HEK293 (cell line): ENCODE data around the gene SLC19A2.

Source experiments
- CTCF ChIA-PET: fragments of 350-600 bp; formaldehyde crosslinking; extraction: SDS; loops from one replicate; lab custom pipeline; 2021; ENCODE audit warnings: antibody characterized with exemption; lab: Yijun Ruan, JAX
- POLR2A ChIA-PET: fragments of 300-600 bp; formaldehyde crosslinking; extraction: SDS; loops from one replicate; lab custom pipeline; 2020; ENCODE audit warnings: antibody characterized with exemption, inconsistent platforms; lab: Yijun Ruan, JAX
- H3K27ac ChIP-seq: fragments of 200-500 bp; sonication (Bioruptor generic); 2 replicates; pipeline ENCODE4 v1.5.1; 2014; ENCODE audit warnings: low read depth, low read length, control low read depth, inconsistent platforms; ENCODE audit errors: extremely low read depth
- H3K36me3 ChIP-seq, 2 experiments: fragments of 200-500 bp in 1 of 2; sonication (Bioruptor generic) in 1 of 2; 1 replicate in 1 of 2; 2 replicates in 1 of 2; pipeline ENCODE4 v1.5.1; 2014 to 2017; ENCODE audit warnings: inconsistent platforms in 2 of 2, low read length in 2 of 2; ENCODE audit not compliant: control insufficient read depth in 2 of 2, insufficient read depth in 1 of 2
- H3K4me1 ChIP-seq: fragments of 200-500 bp; sonication (Bioruptor generic); 2 replicates; pipeline ENCODE4 v1.5.1; 2014; ENCODE audit warnings: mild to moderate bottlenecking, low read length, inconsistent platforms; ENCODE audit not compliant: control insufficient read depth, insufficient read depth
- H3K4me3 ChIP-seq: 2 replicates; pipeline ENCODE4 v1.5.1; 2011; ENCODE audit warnings: low read depth, mild to moderate bottlenecking, control low read depth, low read length, moderate library complexity
- H3K9me3 ChIP-seq: fragments of 200-500 bp; sonication (Bioruptor generic); 2 replicates; pipeline ENCODE4 v1.5.1; 2014; ENCODE audit warnings: low read depth, low read length, inconsistent platforms; ENCODE audit not compliant: control insufficient read depth, insufficient read depth
- ELK4 ChIP-seq: IDR thresholded peaks from 2 replicates; pipeline ENCODE4 v1.6.1; 2011; ENCODE audit warnings: mild to moderate bottlenecking, low read depth, low read length, borderline replicate concordance
- INSM2 ChIP-seq: fragments of 450-650 bp; formaldehyde crosslinking; IDR thresholded peaks from 2 replicates; pipeline ENCODE4 v1.5.1; 2016; ENCODE audit warnings: missing biosample characterization, missing genetic modification characterization
- OSR2 ChIP-seq: fragments of 450-650 bp; formaldehyde crosslinking; IDR thresholded peaks from 2 replicates; pipeline ENCODE4 v1.5.1; 2016; ENCODE audit warnings: missing biosample characterization, missing genetic modification characterization
- PRDM4 ChIP-seq: fragments of 450-650 bp; formaldehyde crosslinking; IDR thresholded peaks from 2 replicates; pipeline ENCODE4 v1.5.1; 2017; ENCODE audit warnings: missing biosample characterization, missing genetic modification characterization
- SCRT2 ChIP-seq: fragments of 450-650 bp; formaldehyde crosslinking; IDR thresholded peaks from 2 replicates; pipeline ENCODE4 v1.5.1; 2016; ENCODE audit warnings: missing biosample characterization, missing genetic modification characterization
- ZNF112 ChIP-seq: fragments of 450-650 bp; formaldehyde crosslinking; IDR thresholded peaks from 2 replicates; pipeline ENCODE4 v1.5.0; 2017; ENCODE audit warnings: missing biosample characterization, missing genetic modification characterization
- ZNF121 ChIP-seq: fragments of 450-650 bp; formaldehyde crosslinking; IDR thresholded peaks from 2 replicates; pipeline ENCODE4 v1.5.1; 2016; ENCODE audit warnings: missing biosample characterization, missing genetic modification characterization
- ZNF157 ChIP-seq: fragments of 450-650 bp; formaldehyde crosslinking; IDR thresholded peaks from 2 replicates; pipeline ENCODE4 v1.5.1; 2016; ENCODE audit warnings: missing biosample characterization, missing genetic modification characterization
- ZNF211 ChIP-seq: fragments of 450-650 bp; formaldehyde crosslinking; IDR thresholded peaks from 2 replicates; pipeline ENCODE4 v1.5.1; 2016; ENCODE audit warnings: low read depth, missing biosample characterization, missing genetic modification characterization
- ZNF214 ChIP-seq: fragments of 450-650 bp; formaldehyde crosslinking; IDR thresholded peaks from 2 replicates; pipeline ENCODE4 v1.5.1; 2017; ENCODE audit warnings: missing biosample characterization, mild to moderate bottlenecking, missing genetic modification characterization, borderline replicate concordance
- ZNF37A ChIP-seq: fragments of 450-650 bp; IDR thresholded peaks from 2 replicates; pipeline ENCODE4 v1.5.1; 2018; ENCODE audit warnings: missing biosample characterization, missing genetic modification characterization
- ZNF398 ChIP-seq: fragments of 450-650 bp; formaldehyde crosslinking; IDR thresholded peaks from 2 replicates; pipeline ENCODE4 v1.5.1; 2017; ENCODE audit warnings: missing biosample characterization, missing genetic modification characterization
- ZNF404 ChIP-seq: fragments of 450-650 bp; formaldehyde crosslinking; IDR thresholded peaks from 2 replicates; pipeline ENCODE4 v1.5.1; 2017; ENCODE audit warnings: missing biosample characterization, missing genetic modification characterization
- ZNF473 ChIP-seq: fragments of 450-650 bp; formaldehyde crosslinking; IDR thresholded peaks from 2 replicates; pipeline ENCODE4 v1.5.1; 2017; ENCODE audit warnings: missing biosample characterization, missing genetic modification characterization
- ZNF521 ChIP-seq: fragments of 450-650 bp; formaldehyde crosslinking; IDR thresholded peaks from 2 replicates; pipeline ENCODE4 v1.5.1; 2017; ENCODE audit warnings: missing biosample characterization, mild to moderate bottlenecking, missing genetic modification characterization
- ZNF670 ChIP-seq: fragments of 450-650 bp; formaldehyde crosslinking; IDR thresholded peaks from 2 replicates; pipeline ENCODE4 v1.5.1; 2016; ENCODE audit warnings: missing biosample characterization, missing genetic modification characterization, low read depth
- ZNF704 ChIP-seq: fragments of 450-650 bp; formaldehyde crosslinking; IDR thresholded peaks from 2 replicates; pipeline ENCODE4 v1.5.1; 2016; ENCODE audit warnings: missing biosample characterization, missing genetic modification characterization

The SLC19A2 gene

GRCh38 chr1:169495916-169496315 is 10.2 kb upstream of the SLC19A2 start:
- CTCF ChIA-PET, result interaction anchor here (1.4 kb wide), 1 partner anchor 10 kb away, joined by 4 read pairs; no protein-coding TSS in a partner anchor

GRCh38 chr1:169495046-169495775 is 9.5 kb upstream of the SLC19A2 start:
- Histone ChIP-seq H3K4me3 (no peak overlapping the region), H3K27ac (no peak overlapping the region), H3K4me1 (no peaks in the 10 kb centered on the region), H3K9me3 (no peaks in the 10 kb centered on the region), H3K36me3 (no peaks in the 10 kb centered on the region)
- POLR2A ChIA-PET, result no interaction called here
- CTCF ChIA-PET, result no interaction called here
- TF ChIP-seq SCRT2 (tag by site-specific recombination) (no peak), INSM2 (tag by site-specific recombination) (no peak), ZNF398 (tag by site-specific recombination) (no peak), ZNF214 (tag by site-specific recombination) (no peak), ZNF211 (tag by site-specific recombination) (no peak), ZNF112 (no peak), ZNF37A (tag by site-specific recombination) (no peak)

More at GRCh38 chr1:169495916-169496315, 10.2 kb upstream of the SLC19A2 start:
- POLR2A ChIA-PET, result interaction anchor here (1.4 kb wide), 1 partner anchor 10 kb away, joined by 5 read pairs; the partner anchor contains the start of gene SLC19A2
- TF ChIP-seq ZNF704 (tag by site-specific recombination) (no peak), ZNF473 (no peak), ZNF121 (tag by site-specific recombination) (no peak), ZNF404 (tag by site-specific recombination) (no peak), OSR2 (tag by site-specific recombination) (no peak), ELK4 (no peak), ZNF157 (tag by site-specific recombination) (no peak), ZNF670 (tag by site-specific recombination) (no peak), PRDM4 (tag by site-specific recombination) (no peak), ZNF521 (tag by site-specific recombination) (no peak)
- TF ChIP-seq, all 188 proteins: peak for 0
- no peaks in the 10 kb centered on the region for H3K4me1 ChIP-seq
- no peaks in the 10 kb centered on the region for H3K9me3 ChIP-seq
- no peak overlapping the region for H3K27ac ChIP-seq
- no peak overlapping the region for H3K4me3 ChIP-seq
- no peaks in the 10 kb centered on the region for H3K36me3 ChIP-seq
